ENCODE measurements around the gene VIPR2.
"Not testable (repeated sequence)": the region's sequence is repeated elsewhere in the genome, so short reads cannot be mapped to it uniquely, and the experiment has no call there.

The VIPR2 gene

DNA sequence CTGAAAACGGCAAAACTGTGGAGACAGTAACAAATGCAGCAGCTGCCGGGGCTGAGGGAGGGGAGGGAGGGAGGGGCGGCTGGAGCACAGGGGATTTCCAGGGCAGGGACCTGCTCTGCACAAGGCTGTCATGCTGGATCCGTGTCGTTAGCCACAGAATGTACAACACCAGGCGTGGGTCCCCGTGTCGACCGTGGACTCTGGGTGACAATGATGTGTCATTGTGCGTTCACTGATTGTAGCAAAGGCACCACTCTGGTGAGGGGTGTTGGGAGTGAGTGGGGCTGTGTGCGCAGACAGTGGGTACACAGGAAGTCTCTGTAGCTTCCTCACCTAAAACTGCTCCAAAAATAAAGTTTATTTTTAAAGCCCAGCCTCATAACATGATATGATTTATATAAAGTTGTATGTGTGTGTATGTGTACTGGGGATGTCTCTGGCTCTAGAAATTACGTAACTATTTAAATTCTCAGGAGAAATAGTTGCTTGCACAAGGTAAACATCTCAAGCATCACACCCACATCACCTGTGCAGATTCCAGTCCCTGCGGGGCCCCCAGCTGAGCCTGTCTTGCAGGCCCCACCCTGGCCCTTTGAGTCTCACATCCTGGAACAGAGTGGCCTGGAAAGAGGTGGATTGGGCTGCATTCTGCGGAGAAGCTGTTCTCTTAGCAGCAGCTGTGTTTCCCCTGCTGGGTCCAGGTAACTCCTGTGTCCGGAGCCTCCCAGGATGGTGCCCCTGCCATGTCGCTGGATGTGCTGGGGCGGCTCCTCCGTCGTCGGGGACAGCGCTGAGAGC lies 152.6 kb downstream of the VIPR2 start:
- Histone ChIP-seq H3K27me3 (ENCODE audit: insufficient read depth, low read length) (peaks cover 43% of the 10 kb centered on the region), H3K9me3 (ENCODE audit: insufficient read depth, low read depth, low read length) (peaks cover 40% of the 10 kb centered on the region), H3K4me1 (ENCODE audit: insufficient read depth, low read length) (no peaks in the 10 kb centered on the region), H3K9ac (ENCODE audit: low read depth, low read length) (no peak overlapping the region), H3K4me3 (ENCODE audit: low read length) (no peak overlapping the region), H3K36me3 (ENCODE audit: insufficient read depth, low read length) (no peaks in the 10 kb centered on the region), H3K27ac (ENCODE audit: low read depth, low read length) (no peak overlapping the region)
- WGBS = 76% methylated on average over 20 of the region's 21 CpGs

DNA sequence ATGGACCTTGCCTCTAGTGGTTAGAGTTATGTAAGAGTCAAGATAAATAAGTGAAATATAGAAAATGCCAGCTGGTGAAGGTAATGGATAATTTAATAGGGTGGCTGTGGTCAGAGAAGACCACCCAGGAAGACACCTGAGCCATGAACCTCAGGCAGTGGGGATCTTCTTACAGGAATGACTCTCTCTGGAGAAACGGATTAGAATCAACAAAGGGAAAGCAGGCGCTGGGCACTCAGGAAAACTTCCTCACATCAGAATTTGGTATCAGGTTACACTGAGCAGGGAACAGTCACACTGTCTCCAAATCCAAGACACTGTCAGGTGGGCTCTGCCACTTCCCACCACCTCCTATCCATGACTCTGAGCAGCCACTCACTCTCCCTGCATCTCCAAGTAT lies 155.7 kb downstream of the VIPR2 start:
- peaks cover 50% of the 10 kb centered on the region for H3K9me3 ChIP-seq (ENCODE audit: insufficient read depth, low read depth, low read length)
- WGBS = 74% methylated on average over 2 of the region's 2 CpGs
- no peak overlapping the region for H3K27ac ChIP-seq (ENCODE audit: low read depth, low read length)
- H3K4me3 ChIP-seq (ENCODE audit: low read length) = no peak overlapping the region
- peaks cover 24% of the 10 kb centered on the region for H3K27me3 ChIP-seq (ENCODE audit: insufficient read depth, low read length)
- H3K4me1 ChIP-seq (ENCODE audit: insufficient read depth, low read length) = no peaks in the 10 kb centered on the region
- no peak overlapping the region for H3K9ac ChIP-seq (ENCODE audit: low read depth, low read length)
- no peaks in the 10 kb centered on the region for H3K36me3 ChIP-seq (ENCODE audit: insufficient read depth, low read length)

DNA sequence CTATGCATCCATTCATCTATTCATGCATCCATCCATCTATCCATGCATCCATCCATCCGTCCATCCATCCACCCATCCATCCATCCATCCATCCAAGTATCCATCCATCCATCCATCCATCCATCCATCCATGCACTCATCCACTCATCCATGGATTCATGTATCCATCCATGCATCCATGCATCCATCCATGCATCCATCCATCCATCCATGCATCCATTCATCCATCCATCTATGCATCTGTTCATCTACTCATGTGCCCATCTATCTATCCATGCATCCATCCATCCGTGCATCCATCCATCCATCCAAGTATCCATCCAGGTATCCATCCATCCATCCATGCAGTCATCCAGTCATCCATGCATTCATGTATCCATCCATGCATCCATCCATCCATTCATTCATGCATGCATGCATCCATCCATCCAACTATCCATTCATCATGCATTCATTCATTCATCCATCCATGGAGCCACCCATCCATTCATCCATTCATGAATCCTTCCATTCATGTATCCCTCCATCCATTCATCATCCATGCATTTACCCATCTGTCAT lies 156.3 kb downstream of the VIPR2 start:
- H3K27ac ChIP-seq (ENCODE audit: low read depth, low read length) = no peak overlapping the region
- no peak overlapping the region for H3K4me3 ChIP-seq (ENCODE audit: low read length)
- 71% methylated on average over 2 of the region's 2 CpGs for WGBS
- peaks cover 56% of the 10 kb centered on the region for H3K9me3 ChIP-seq (ENCODE audit: insufficient read depth, low read depth, low read length)
- no peaks in the 10 kb centered on the region for H3K36me3 ChIP-seq (ENCODE audit: insufficient read depth, low read length)
- no peak overlapping the region for H3K9ac ChIP-seq (ENCODE audit: low read depth, low read length)
- H3K4me1 ChIP-seq (ENCODE audit: insufficient read depth, low read length) = no peaks in the 10 kb centered on the region
- H3K27me3 ChIP-seq (ENCODE audit: insufficient read depth, low read length) = peaks cover 21% of the 10 kb centered on the region

DNA sequence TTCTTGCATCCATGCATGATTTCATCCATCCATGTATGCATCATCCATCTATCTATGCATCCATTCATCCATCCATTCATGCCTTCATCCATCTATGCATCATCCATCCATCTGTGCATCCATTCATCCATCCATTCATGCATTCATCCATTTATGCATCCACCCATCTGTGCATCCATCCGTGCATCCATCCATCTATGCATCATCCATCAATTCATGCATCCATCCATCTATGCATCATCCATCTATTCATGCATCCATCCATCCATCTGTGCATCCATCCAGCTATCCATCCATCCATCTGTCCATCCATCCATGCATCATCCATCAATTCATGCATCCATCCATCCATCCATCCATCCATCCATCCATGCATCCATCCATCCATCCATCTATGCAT lies 157.0 kb downstream of the VIPR2 start:
- Histone ChIP-seq H3K9ac (ENCODE audit: low read depth, low read length) (no peak overlapping the region), H3K9me3 (ENCODE audit: insufficient read depth, low read depth, low read length) (peaks cover 63% of the 10 kb centered on the region), H3K27me3 (ENCODE audit: insufficient read depth, low read length) (peaks cover 14% of the 10 kb centered on the region), H3K27ac (ENCODE audit: low read depth, low read length) (no peak overlapping the region), H3K4me3 (ENCODE audit: low read length) (no peak overlapping the region), H3K4me1 (ENCODE audit: insufficient read depth, low read length) (no peaks in the 10 kb centered on the region), H3K36me3 (ENCODE audit: insufficient read depth, low read length) (no peaks in the 10 kb centered on the region)
- 56% methylated on average over 1 of the region's 1 CpG for WGBS

DNA sequence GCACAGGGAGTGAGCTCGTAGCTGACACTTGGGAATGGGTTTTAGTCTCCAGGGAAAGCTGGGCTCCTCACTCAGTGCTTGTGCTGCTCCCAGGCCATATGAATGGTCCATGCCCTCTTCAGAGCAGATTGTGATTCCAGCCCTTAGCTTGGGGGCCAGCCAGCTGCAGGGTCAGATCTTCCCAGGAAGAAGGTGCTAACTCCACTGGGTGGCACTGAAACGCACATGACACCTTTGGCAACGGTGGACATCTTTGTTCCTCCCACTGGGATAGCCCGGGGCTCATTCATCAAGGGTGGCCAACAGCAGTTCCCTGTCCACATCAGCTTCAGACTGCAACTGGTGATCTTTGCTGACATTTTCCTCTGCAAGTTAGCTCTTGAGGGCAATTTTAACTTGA lies 159.1 kb downstream of the VIPR2 start:
- Histone ChIP-seq H3K9ac (ENCODE audit: low read depth, low read length) (no peak overlapping the region), H3K27ac (ENCODE audit: low read depth, low read length) (no peak overlapping the region), H3K4me1 (ENCODE audit: insufficient read depth, low read length) (no peaks in the 10 kb centered on the region), H3K4me3 (ENCODE audit: low read length) (no peak overlapping the region), H3K9me3 (ENCODE audit: insufficient read depth, low read depth, low read length) (peaks cover 81% of the 10 kb centered on the region), H3K27me3 (ENCODE audit: insufficient read depth, low read length) (no peaks in the 10 kb centered on the region), H3K36me3 (ENCODE audit: insufficient read depth, low read length) (no peaks in the 10 kb centered on the region)
- WGBS = 70% methylated on average over 4 of the region's 4 CpGs

DNA sequence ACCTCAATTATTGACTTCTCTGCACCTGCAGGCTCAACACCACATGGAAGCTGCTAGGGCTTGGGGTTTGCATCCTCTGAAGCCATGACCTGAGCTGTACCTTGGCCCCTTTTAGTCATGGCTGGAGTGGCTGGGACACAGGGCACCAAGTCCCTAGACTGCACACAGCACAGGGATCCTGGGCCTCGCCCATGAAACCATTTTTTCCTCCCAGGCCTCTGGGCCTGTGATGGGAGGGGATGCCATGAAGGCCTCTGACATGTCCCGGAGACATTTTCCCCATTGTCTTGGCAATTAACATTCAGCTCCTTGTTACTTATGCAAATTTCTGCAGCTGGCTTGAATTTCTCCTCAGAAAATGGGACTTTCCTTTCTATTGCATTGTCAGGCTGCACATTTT lies 160.7 kb downstream of the VIPR2 start:
- WGBS = 63% methylated on average over 2 of the region's 2 CpGs
- not testable (repeated sequence) for H3K4me1 ChIP-seq (ENCODE audit: insufficient read depth, low read length); H3K27me3 ChIP-seq (ENCODE audit: insufficient read depth, low read length); H3K9ac ChIP-seq (ENCODE audit: low read depth, low read length); H3K27ac ChIP-seq (ENCODE audit: low read depth, low read length); H3K4me3 ChIP-seq (ENCODE audit: low read length); H3K36me3 ChIP-seq (ENCODE audit: insufficient read depth, low read length)
- H3K9me3 ChIP-seq (ENCODE audit: insufficient read depth, low read depth, low read length) = peaks cover 91% of the 10 kb centered on the region

DNA sequence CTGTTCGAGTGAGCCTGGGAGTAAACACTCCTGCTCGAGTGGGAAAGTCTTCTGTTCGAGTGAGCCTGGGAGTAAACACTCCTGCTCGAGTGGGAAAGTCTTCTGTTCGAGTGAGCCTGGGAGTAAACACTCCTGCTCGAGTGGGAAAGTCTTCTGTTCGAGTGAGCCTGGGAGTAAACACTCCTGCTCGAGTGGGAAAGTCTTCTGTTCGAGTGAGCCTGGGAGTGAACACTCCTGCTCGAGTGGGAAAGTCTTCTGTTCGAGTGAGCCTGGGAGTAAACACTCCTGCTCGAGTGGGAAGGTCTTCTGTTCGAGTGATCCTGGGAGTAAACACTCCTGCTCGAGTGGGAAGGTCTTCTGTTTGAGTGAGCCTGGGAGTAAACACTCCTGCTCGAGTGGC lies 162.6 kb downstream of the VIPR2 start:
- not testable (repeated sequence) for H3K4me3 ChIP-seq (ENCODE audit: low read length); H3K9ac ChIP-seq (ENCODE audit: low read depth, low read length); H3K27ac ChIP-seq (ENCODE audit: low read depth, low read length); H3K4me1 ChIP-seq (ENCODE audit: insufficient read depth, low read length); H3K36me3 ChIP-seq (ENCODE audit: insufficient read depth, low read length); H3K27me3 ChIP-seq (ENCODE audit: insufficient read depth, low read length)
- peaks cover 80% of the 10 kb centered on the region for H3K9me3 ChIP-seq (ENCODE audit: insufficient read depth, low read depth, low read length)
- 80% methylated on average over 10 of the region's 15 CpGs for WGBS

DNA sequence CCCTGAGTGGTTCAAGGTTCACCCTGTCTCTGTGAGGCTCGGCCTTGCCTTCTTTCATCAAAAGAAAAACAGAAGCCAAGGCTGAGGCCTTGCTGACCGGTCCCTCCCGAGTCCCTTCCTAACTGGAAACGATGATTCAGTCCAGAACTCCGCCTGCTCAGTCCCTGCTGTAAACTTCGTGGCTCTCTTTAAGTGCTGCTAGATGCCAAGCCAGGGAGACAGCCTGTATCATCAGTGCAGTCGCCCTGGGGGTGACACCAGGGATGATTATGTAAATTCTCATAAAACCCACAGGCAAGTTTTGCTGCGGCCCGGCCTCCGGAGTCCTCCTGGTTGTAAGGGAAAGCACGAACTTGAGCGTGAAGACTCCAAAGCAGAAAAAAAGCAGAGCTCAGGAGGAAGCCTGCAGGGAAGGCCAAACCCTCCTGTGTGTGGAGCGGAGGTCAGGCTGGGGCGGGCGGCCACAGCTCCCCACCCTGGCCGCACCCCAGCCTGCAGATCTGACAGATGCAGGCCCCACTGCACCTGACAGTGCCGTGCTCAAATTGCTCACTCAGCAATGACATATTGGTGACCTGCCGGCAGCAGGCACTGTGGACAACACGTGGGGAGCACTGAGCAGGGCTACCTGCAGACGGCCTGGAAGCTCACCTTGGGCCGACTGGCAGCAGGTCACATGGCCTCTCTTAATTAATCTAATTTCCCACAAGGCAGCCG lies 164.9 kb downstream of the VIPR2 start:
- Histone ChIP-seq H3K9me3 (ENCODE audit: insufficient read depth, low read depth, low read length) (peaks cover 60% of the 10 kb centered on the region), H3K27me3 (ENCODE audit: insufficient read depth, low read length) (no peaks in the 10 kb centered on the region), H3K4me3 (ENCODE audit: low read length) (no peak overlapping the region), H3K4me1 (ENCODE audit: insufficient read depth, low read length) (no peaks in the 10 kb centered on the region), H3K36me3 (ENCODE audit: insufficient read depth, low read length) (no peaks in the 10 kb centered on the region), H3K27ac (ENCODE audit: low read depth, low read length) (no peak overlapping the region), H3K9ac (ENCODE audit: low read depth, low read length) (no peak overlapping the region)
- WGBS = 87% methylated on average over 22 of the region's 22 CpGs

DNA sequence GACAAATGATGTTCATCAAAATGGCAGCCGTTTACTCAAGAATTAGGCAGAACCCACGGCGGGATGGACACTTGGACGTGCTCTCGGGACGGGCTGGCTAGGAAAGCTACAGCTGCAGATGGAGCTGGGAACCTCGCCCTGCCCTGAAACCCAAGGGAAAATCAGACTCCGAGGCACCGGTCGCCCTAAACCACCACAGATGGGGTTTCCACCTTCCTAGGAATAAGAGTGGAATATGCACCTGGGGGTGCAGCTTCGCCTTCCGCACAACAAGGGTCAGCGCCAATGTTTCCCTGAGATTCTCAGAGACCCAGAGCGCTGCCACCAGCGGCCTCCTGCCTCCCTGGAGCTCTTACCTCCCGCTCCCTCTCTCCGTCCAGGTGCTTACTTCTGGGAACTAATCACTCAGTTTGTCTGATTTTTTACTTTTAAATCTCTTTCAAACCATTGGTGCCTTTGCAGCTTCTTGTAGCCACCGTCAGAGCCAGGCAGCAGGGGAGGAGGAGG lies 165.6 kb downstream of the VIPR2 start:
- Histone ChIP-seq H3K27ac (ENCODE audit: low read depth, low read length) (no peak overlapping the region), H3K4me3 (ENCODE audit: low read length) (no peak overlapping the region), H3K9ac (ENCODE audit: low read depth, low read length) (no peak overlapping the region), H3K9me3 (ENCODE audit: insufficient read depth, low read depth, low read length) (peaks cover 53% of the 10 kb centered on the region), H3K36me3 (ENCODE audit: insufficient read depth, low read length) (no peaks in the 10 kb centered on the region), H3K4me1 (ENCODE audit: insufficient read depth, low read length) (no peaks in the 10 kb centered on the region), H3K27me3 (ENCODE audit: insufficient read depth, low read length) (no peaks in the 10 kb centered on the region)
- 91% methylated on average over 18 of the region's 18 CpGs for whole genome bisulfite sequencing
